ENCODE results near the gene PCBD2. TPM values are rescaled to one million over a fixed set of nuclear protein-coding genes. Genes with fewer than 3 reads are reported as not detected.

PCBD2 gene
- 4.7 TPM for polyA plus RNA-seq (2012; ENCODE audit: insufficient read length, low read depth)

DNA sequence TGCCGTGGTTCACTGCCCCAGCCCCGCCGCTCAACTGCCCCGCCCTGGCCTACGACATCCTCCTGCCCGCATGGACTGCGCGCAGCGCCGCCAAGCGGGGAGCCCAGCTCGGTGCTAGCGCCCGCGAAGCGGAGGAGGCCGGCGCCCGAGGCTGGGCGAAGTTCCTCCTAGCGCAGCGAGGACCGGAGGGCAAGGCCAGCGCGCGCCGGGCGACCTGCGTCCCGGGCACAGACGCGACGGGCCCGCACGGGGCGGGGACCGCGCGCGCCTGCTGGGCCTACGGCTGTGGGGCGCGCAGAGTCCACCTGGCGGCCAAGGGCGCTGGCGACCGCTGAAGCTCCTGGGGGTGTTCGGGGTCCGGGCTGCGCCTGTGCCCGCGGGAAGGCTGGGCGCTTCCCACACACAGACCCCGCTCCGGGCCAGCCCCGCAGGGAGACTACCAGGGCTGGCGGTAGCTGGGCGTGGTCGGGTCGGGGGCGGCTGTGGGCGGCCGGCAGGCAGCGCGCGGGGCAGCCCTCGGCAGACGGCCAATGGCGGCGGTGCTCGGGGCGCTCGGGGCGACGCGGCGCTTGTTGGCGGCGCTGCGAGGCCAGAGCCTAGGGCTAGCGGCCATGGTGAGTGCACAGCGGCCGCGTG is at the start of gene PCBD2:
Gene PCBD2, plus strand, starts transcription at position 522 of the 636 bp plus-strand sequence. Its CDS starts 9 bp downstream, at position 531.
- TF ChIP-seq, protein P1, sequence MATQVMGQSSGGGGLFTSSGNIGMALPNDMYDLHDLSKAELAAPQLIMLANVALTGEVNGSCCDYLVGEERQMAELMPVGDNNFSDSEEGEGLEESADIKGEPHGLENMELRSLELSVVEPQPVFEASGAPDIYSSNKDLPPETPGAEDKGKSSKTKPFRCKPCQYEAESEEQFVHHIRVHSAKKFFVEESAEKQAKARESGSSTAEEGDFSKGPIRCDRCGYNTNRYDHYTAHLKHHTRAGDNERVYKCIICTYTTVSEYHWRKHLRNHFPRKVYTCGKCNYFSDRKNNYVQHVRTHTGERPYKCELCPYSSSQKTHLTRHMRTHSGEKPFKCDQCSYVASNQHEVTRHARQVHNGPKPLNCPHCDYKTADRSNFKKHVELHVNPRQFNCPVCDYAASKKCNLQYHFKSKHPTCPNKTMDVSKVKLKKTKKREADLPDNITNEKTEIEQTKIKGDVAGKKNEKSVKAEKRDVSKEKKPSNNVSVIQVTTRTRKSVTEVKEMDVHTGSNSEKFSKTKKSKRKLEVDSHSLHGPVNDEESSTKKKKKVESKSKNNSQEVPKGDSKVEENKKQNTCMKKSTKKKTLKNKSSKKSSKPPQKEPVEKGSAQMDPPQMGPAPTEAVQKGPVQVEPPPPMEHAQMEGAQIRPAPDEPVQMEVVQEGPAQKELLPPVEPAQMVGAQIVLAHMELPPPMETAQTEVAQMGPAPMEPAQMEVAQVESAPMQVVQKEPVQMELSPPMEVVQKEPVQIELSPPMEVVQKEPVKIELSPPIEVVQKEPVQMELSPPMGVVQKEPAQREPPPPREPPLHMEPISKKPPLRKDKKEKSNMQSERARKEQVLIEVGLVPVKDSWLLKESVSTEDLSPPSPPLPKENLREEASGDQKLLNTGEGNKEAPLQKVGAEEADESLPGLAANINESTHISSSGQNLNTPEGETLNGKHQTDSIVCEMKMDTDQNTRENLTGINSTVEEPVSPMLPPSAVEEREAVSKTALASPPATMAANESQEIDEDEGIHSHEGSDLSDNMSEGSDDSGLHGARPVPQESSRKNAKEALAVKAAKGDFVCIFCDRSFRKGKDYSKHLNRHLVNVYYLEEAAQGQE (IDR thresholded peaks at IDR 0.05; ENCODE audit: insufficient read depth in 1 of 2, low read depth in 2 of 2, low read length in 2 of 2): no peak; a peak in 1 of 4 replicates
- TF ChIP-seq TAF1 (IDR thresholded peaks at IDR 0.05; ENCODE audit: borderline replicate concordance, insufficient read depth, low read length) (no peak), SIN3A (IDR thresholded peaks at IDR 0.05; ENCODE audit: borderline replicate concordance, insufficient read depth, low read length) (no peak), FOXP2 (optimal IDR thresholded peaks at IDR 0.05; ENCODE audit: borderline replicate concordance, extremely low read depth, extremely low read length, insufficient read depth) (peak; percentile 79), POLR2AphosphoS5 (IDR thresholded peaks at IDR 0.05; ENCODE audit: low read depth, low read length) (peak; percentile 71)

DNA sequence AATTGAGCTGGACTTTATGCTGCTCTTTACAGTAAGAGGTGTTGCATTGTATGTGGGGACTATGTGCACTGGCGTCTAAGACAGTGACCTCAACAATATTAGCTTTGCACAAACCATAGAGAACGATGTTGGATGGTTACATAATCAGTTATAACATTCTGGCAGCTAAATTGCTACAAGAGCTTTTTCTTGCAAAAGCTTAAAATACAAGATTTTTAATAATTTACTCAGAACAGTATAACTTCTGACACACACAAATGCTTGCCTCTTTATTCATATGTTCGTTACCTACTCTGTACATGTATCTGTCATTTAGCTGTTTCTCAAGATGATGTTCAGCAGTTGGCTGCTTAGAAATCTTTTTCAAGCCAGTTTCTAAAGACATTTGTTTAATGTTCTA is 47.5 kb upstream of the PCBD2 start:
- no peak for TF ChIP-seq FOXP2 (optimal IDR thresholded peaks at IDR 0.05; ENCODE audit: borderline replicate concordance, extremely low read depth, extremely low read length, insufficient read depth)
- TF ChIP-seq SIN3A (IDR thresholded peaks at IDR 0.05; ENCODE audit: borderline replicate concordance, insufficient read depth, low read length): no peak
- TF ChIP-seq POLR2AphosphoS5 (IDR thresholded peaks at IDR 0.05; ENCODE audit: low read depth, low read length): no peak
- no peak for TF ChIP-seq TAF1 (IDR thresholded peaks at IDR 0.05; ENCODE audit: borderline replicate concordance, insufficient read depth, low read length)
- TF ChIP-seq, protein P1 (IDR thresholded peaks at IDR 0.05; ENCODE audit: insufficient read depth in 1 of 2, low read depth in 2 of 2, low read length in 2 of 2): no peak

GRCh38 chr5:134864707-134865106 is 40.2 kb upstream of the PCBD2 start:
- TF ChIP-seq FOXP2 (optimal IDR thresholded peaks at IDR 0.05; ENCODE audit: borderline replicate concordance, extremely low read depth, extremely low read length, insufficient read depth): no peak
- TF ChIP-seq TAF1 (IDR thresholded peaks at IDR 0.05; ENCODE audit: borderline replicate concordance, insufficient read depth, low read length): no peak
- no peak for TF ChIP-seq POLR2AphosphoS5 (IDR thresholded peaks at IDR 0.05; ENCODE audit: low read depth, low read length)
- TF ChIP-seq, protein P1 (IDR thresholded peaks at IDR 0.05; ENCODE audit: insufficient read depth in 1 of 2, low read depth in 2 of 2, low read length in 2 of 2): no peak
- no peak for TF ChIP-seq SIN3A (IDR thresholded peaks at IDR 0.05; ENCODE audit: borderline replicate concordance, insufficient read depth, low read length)

- TF ChIP-seq SIN3A (IDR thresholded peaks at IDR 0.05; ENCODE audit: borderline replicate concordance, insufficient read depth, low read length): no peak
- TF ChIP-seq TAF1 (IDR thresholded peaks at IDR 0.05; ENCODE audit: borderline replicate concordance, insufficient read depth, low read length): no peak
- TF ChIP-seq POLR2AphosphoS5 (IDR thresholded peaks at IDR 0.05; ENCODE audit: low read depth, low read length): no peak
- TF ChIP-seq, protein P1 (IDR thresholded peaks at IDR 0.05; ENCODE audit: insufficient read depth in 1 of 2, low read depth in 2 of 2, low read length in 2 of 2): no peak
- TF ChIP-seq FOXP2 (optimal IDR thresholded peaks at IDR 0.05; ENCODE audit: borderline replicate concordance, extremely low read depth, extremely low read length, insufficient read depth): no peak
Measured at GRCh38 chr5:134873494-134873893, 31.4 kb upstream of the PCBD2 start.

Data from PFSK-1 (cell line).